Panc1 (cell line): ENCODE measurements around the gene JAZF1.

ENCODE experiments used
- SIN3A ChIP-seq: IDR thresholded peaks from 2 replicates; pipeline ENCODE4 v1.6.1; 2012; ENCODE audit warnings: low read depth, mild to moderate bottlenecking, low read length, moderate library complexity, borderline replicate concordance; ENCODE audit not compliant: insufficient read depth
- TF ChIP-seq, protein P1 (sequence below): fragments of 450-650 bp; IDR thresholded peaks from 2 replicates; pipeline ENCODE4 v1.5.1; 2017; ENCODE audit warnings: mild to moderate bottlenecking
- TF ChIP-seq, protein P2 (sequence below), 2 experiments: IDR thresholded peaks; 2 replicates each; pipeline ENCODE4 v1.6.1; 2011 to 2012; ENCODE audit warnings: low read depth in 2 of 2, control low read depth in 1 of 2, low read length in 1 of 2, mild to moderate bottlenecking in 1 of 2, moderate library complexity in 1 of 2; ENCODE audit not compliant: insufficient read depth in 1 of 2

GRCh38 chr7:28228396-28228795 is 47.8 kb upstream of the JAZF1 start:
- TF ChIP-seq, protein P1, sequence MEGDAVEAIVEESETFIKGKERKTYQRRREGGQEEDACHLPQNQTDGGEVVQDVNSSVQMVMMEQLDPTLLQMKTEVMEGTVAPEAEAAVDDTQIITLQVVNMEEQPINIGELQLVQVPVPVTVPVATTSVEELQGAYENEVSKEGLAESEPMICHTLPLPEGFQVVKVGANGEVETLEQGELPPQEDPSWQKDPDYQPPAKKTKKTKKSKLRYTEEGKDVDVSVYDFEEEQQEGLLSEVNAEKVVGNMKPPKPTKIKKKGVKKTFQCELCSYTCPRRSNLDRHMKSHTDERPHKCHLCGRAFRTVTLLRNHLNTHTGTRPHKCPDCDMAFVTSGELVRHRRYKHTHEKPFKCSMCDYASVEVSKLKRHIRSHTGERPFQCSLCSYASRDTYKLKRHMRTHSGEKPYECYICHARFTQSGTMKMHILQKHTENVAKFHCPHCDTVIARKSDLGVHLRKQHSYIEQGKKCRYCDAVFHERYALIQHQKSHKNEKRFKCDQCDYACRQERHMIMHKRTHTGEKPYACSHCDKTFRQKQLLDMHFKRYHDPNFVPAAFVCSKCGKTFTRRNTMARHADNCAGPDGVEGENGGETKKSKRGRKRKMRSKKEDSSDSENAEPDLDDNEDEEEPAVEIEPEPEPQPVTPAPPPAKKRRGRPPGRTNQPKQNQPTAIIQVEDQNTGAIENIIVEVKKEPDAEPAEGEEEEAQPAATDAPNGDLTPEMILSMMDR, result no peak
- TF ChIP-seq, protein P2, sequence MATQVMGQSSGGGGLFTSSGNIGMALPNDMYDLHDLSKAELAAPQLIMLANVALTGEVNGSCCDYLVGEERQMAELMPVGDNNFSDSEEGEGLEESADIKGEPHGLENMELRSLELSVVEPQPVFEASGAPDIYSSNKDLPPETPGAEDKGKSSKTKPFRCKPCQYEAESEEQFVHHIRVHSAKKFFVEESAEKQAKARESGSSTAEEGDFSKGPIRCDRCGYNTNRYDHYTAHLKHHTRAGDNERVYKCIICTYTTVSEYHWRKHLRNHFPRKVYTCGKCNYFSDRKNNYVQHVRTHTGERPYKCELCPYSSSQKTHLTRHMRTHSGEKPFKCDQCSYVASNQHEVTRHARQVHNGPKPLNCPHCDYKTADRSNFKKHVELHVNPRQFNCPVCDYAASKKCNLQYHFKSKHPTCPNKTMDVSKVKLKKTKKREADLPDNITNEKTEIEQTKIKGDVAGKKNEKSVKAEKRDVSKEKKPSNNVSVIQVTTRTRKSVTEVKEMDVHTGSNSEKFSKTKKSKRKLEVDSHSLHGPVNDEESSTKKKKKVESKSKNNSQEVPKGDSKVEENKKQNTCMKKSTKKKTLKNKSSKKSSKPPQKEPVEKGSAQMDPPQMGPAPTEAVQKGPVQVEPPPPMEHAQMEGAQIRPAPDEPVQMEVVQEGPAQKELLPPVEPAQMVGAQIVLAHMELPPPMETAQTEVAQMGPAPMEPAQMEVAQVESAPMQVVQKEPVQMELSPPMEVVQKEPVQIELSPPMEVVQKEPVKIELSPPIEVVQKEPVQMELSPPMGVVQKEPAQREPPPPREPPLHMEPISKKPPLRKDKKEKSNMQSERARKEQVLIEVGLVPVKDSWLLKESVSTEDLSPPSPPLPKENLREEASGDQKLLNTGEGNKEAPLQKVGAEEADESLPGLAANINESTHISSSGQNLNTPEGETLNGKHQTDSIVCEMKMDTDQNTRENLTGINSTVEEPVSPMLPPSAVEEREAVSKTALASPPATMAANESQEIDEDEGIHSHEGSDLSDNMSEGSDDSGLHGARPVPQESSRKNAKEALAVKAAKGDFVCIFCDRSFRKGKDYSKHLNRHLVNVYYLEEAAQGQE (IDR thresholded peaks at IDR 0.05; ENCODE audit: insufficient read depth in 1 of 2, low read depth in 2 of 2, low read length in 1 of 2), result no peak
- TF ChIP-seq SIN3A, result no peak
